Neuron (in vitro differentiated cells): ENCODE results near the gene RPAIN.
"Not testable (repeated sequence)": the region's sequence is repeated elsewhere in the genome, so short reads cannot be mapped to it uniquely, and the experiment has no call there.

Experiments
- H2AFZ ChIP-seq: one replicate; pipeline ENCODE4 v1.6.1; 2013; ENCODE audit warnings: low read depth, mild to moderate bottlenecking, inconsistent platforms, low read length, moderate library complexity
- H3K27me3 ChIP-seq: one replicate; pipeline ENCODE4 v1.6.1; 2013; ENCODE audit warnings: low read length; ENCODE audit not compliant: insufficient read depth
- H3K36me3 ChIP-seq: one replicate; pipeline ENCODE4 v1.6.1; 2013; ENCODE audit warnings: low read length; ENCODE audit not compliant: insufficient read depth
- H3K4me1 ChIP-seq: one replicate; pipeline ENCODE4 v1.6.1; 2013; ENCODE audit warnings: low read length; ENCODE audit not compliant: insufficient read depth
- H3K4me3 ChIP-seq: 2 replicates; pipeline ENCODE4 v1.5.1; 2013; ENCODE audit warnings: mild to moderate bottlenecking, low read length, moderate library complexity
- H3K9me3 ChIP-seq: one replicate; pipeline ENCODE4 v1.6.1; 2013; ENCODE audit warnings: low read length

The RPAIN gene

DNA sequence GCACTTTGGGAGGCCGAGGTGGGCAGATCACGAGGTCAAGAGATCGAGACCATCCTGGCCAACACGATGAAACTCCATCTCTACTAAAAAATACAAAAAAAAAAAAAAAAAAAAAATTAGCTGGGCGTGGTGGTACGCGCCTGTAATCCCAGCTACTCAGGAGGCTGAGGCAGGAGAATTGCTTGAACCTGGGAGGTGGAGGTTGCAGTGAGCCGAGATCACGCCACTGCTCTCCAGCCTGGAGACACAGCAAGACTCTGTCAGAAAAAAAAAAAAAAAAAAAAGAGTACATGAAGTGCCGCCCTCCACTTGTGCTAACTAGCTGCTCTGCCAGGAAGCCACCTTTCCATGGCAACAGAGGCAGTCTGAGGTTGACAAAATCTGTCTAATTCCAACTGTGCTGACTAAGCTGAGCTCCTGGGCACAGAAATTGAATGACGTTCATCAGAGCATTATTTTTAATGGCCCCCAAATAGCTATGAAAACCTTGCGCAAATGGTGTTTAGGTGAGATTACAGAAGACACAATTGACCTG, 15.9 kb downstream of the RPAIN start:
- not testable (repeated sequence) for H3K4me3 ChIP-seq, H3K9me3 ChIP-seq, H3K27me3 ChIP-seq, H2AFZ ChIP-seq
- Histone ChIP-seq H3K4me1 (peaks cover 15% of the 10 kb centered on the region), H3K36me3 (peaks cover 57% of the 10 kb centered on the region)

GRCh38 chr17:5437721-5438317, 17.8 kb downstream of the RPAIN start:
- Histone ChIP-seq H3K4me1 (peaks cover 15% of the 10 kb centered on the region), H3K9me3 (no peaks in the 10 kb centered on the region), H3K27me3 (no peaks in the 10 kb centered on the region), H2AFZ (no peak overlapping the region), H3K4me3 (peak overlapping the region; percentile 85), H3K36me3 (peaks cover 51% of the 10 kb centered on the region)

GRCh38 chr17:5438716-5439445, 18.9 kb downstream of the RPAIN start, which contains the start of gene C1QBP:
C1QBP (minus strand) TSS chr17:5439155; CDS start chr17:5439073, 82 bp downstream.
- Histone ChIP-seq H3K4me1 (peaks cover 15% of the 10 kb centered on the region), H3K4me3 (peak within 1 kb of the TSS; percentile 85), H3K36me3 (peaks cover 49% of the 10 kb centered on the region), H3K9me3 (no peaks in the 10 kb centered on the region), H2AFZ (peak within 1 kb of the TSS; percentile 60), H3K27me3 (no peaks in the 10 kb centered on the region)

GRCh38 chr17:5439446-5439764, 19.4 kb downstream of the RPAIN start:
- no peaks in the 10 kb centered on the region for H3K9me3 ChIP-seq
- H3K4me1 ChIP-seq = peaks cover 15% of the 10 kb centered on the region
- peak overlapping the region; percentile 19 for H3K4me3 ChIP-seq
- peak overlapping the region; percentile 40 for H2AFZ ChIP-seq
- H3K27me3 ChIP-seq = no peaks in the 10 kb centered on the region
- peaks cover 50% of the 10 kb centered on the region for H3K36me3 ChIP-seq

DNA sequence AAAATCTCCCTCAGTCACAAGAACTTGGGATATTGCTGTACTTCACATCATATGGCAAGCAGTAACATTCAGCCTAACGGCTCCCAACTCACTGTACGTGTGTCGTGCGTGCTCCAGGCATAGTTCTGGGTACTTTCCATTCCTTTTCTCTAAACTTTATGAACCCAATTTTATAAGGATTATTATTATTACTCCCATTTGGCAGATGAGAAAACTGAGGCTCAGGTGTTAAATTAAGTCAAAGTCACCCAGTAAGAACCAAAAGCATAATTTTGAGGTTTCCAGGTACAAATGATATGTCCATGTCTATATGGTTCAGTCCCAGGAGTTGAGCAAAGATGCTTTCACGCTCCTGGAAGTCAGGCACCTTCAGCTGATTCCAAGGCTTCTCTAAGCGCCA, 23.7 kb downstream of the RPAIN start:
- peaks cover 4% of the 10 kb centered on the region for H3K4me1 ChIP-seq
- H3K36me3 ChIP-seq = peaks cover 56% of the 10 kb centered on the region
- H3K27me3 ChIP-seq = no peaks in the 10 kb centered on the region
- no peak overlapping the region for H3K4me3 ChIP-seq
- H2AFZ ChIP-seq = no peak overlapping the region
- no peaks in the 10 kb centered on the region for H3K9me3 ChIP-seq

GRCh38 chr17:5444209-5444608, 24.2 kb downstream of the RPAIN start:
- H3K27me3 ChIP-seq = no peaks in the 10 kb centered on the region
- no peak overlapping the region for H3K4me3 ChIP-seq
- no peaks in the 10 kb centered on the region for H3K9me3 ChIP-seq
- no peak overlapping the region for H2AFZ ChIP-seq
- peaks cover 3% of the 10 kb centered on the region for H3K4me1 ChIP-seq
- peaks cover 59% of the 10 kb centered on the region for H3K36me3 ChIP-seq

DNA sequence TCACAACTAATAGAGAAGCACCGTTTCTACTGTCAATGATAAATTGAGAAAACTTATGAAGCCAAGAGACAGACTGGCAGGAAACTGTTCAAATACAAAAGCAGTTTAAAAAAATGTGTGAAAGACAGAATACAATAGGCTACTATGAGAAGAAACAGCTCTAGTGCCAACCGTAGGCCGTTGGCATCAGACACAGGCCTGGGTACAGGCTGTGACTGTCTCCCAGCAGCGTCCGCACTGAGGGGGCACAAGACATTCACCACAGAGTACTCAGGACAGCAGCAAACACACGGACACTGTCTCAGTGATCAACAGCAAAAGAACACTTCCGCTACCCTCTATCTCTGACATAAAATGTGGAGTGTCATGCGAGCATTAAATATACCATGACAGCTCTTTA, 26.8 kb downstream of the RPAIN start:
- Histone ChIP-seq H3K27me3 (no peaks in the 10 kb centered on the region), H3K36me3 (peaks cover 76% of the 10 kb centered on the region), H3K4me3 (no peak overlapping the region), H3K4me1 (no peaks in the 10 kb centered on the region), H2AFZ (no peak overlapping the region), H3K9me3 (no peaks in the 10 kb centered on the region)

GRCh38 chr17:5464717-5465507, 44.9 kb downstream of the RPAIN start:
- no peak overlapping the region for H3K4me3 ChIP-seq
- no peak overlapping the region for H2AFZ ChIP-seq
- no peaks in the 10 kb centered on the region for H3K9me3 ChIP-seq
- H3K27me3 ChIP-seq = no peaks in the 10 kb centered on the region
- peaks cover 16% of the 10 kb centered on the region for H3K4me1 ChIP-seq
- H3K36me3 ChIP-seq = peaks cover 19% of the 10 kb centered on the region

DNA sequence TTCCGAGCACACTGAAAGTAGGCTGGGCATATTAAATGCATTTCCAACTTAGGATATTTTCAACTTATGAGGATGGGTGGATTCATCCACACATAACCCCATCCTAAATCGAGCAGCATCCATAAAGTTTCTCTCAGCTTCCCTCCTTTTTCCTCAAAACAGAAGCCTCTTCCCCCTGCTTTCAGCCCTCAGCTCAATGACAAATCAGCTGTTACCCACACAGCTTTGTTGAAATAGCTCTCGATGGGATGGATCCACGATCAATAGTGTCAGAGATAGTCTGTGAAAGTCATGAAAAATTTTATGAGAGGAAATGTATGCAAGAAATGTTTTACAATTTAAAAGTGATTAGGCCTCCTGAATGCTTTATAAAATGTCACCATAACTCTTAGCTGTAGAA, 46.3 kb downstream of the RPAIN start:
- Histone ChIP-seq H3K4me3 (peak overlapping the region; percentile 90), H3K4me1 (peaks cover 16% of the 10 kb centered on the region), H3K9me3 (no peaks in the 10 kb centered on the region), H2AFZ (no peak overlapping the region), H3K36me3 (peaks cover 9% of the 10 kb centered on the region), H3K27me3 (no peaks in the 10 kb centered on the region)

DNA sequence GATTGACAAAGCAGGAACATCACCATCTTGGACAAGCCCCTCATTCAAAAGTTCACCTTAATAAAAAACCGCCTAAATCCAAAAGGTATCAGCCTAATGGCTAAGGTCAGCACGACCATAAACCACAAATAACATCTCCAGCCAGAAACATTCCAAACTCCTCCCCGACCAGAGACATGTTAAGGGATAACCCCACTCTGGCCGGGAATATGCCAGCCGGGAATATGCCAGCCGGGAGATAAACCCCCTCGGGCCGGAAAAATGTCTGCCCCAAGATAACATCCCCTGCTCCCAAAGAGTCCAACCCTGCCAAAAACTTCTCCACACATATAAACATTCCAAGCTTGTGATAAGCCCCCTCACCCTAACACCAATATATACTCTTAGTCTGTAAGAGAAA, 47.4 kb downstream of the RPAIN start:
- H3K9me3 ChIP-seq = no peaks in the 10 kb centered on the region
- peak overlapping the region; percentile 90 for H3K4me3 ChIP-seq
- peaks cover 16% of the 10 kb centered on the region for H3K4me1 ChIP-seq
- no peak overlapping the region for H2AFZ ChIP-seq
- no peaks in the 10 kb centered on the region for H3K27me3 ChIP-seq
- H3K36me3 ChIP-seq = peaks cover 13% of the 10 kb centered on the region

GRCh38 chr17:5468075-5468473, 48.1 kb downstream of the RPAIN start:
- no peaks in the 10 kb centered on the region for H3K27me3 ChIP-seq
- H3K4me1 ChIP-seq = peaks cover 16% of the 10 kb centered on the region
- peak overlapping the region; percentile 29 for H2AFZ ChIP-seq
- H3K4me3 ChIP-seq = peak overlapping the region; percentile 90
- peaks cover 13% of the 10 kb centered on the region for H3K36me3 ChIP-seq
- H3K9me3 ChIP-seq = no peaks in the 10 kb centered on the region

DNA sequence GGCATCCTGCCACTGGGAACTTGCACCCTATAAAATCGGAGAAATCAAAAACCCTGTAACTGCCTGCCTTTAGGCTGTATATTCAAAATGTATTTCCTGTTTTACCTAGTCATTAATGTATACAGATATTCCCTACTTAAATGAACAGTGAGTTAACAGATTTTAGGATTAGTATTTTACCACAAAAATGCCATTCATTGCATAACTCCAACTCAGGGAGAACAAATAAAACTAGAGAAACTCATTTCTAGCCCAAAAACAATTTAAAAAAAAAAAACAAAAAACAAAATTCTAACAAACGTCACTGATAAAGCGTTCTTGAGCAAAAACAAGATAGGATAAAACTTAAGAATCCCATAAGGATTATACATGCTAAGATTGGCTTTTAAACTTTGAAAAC, 52.5 kb downstream of the RPAIN start:
- Histone ChIP-seq H2AFZ (no peak overlapping the region), H3K36me3 (peaks cover 46% of the 10 kb centered on the region), H3K27me3 (no peaks in the 10 kb centered on the region)

GRCh38 chr17:5473906-5474305, 53.9 kb downstream of the RPAIN start:
- Histone ChIP-seq H3K4me1 (no peaks in the 10 kb centered on the region), H3K36me3 (peaks cover 59% of the 10 kb centered on the region)

More for the DNA sequence above, 52.5 kb downstream of the RPAIN start:
- Histone ChIP-seq H3K4me1 (peaks cover 4% of the 10 kb centered on the region), H3K9me3 (no peaks in the 10 kb centered on the region), H3K4me3 (no peak overlapping the region)

More at GRCh38 chr17:5473906-5474305, 53.9 kb downstream of the RPAIN start:
- H3K27me3 ChIP-seq = no peaks in the 10 kb centered on the region
- no peak overlapping the region for H3K4me3 ChIP-seq
- H3K9me3 ChIP-seq = peaks cover 12% of the 10 kb centered on the region
- H2AFZ ChIP-seq = no peak overlapping the region
